HG03432 (cell line): Measurements from ENCODE around the gene HERPUD1.
"Not testable (repeated sequence)": the region's sequence is repeated elsewhere in the genome, so short reads cannot be mapped to it uniquely, and the experiment has no call there.

ENCODE experiments used
- ATAC-seq: cut with Tn5 transposase; IDR thresholded peaks from one replicate; pipeline ENCODE4 v1.9.1; 2021; ENCODE audit warnings: mild to moderate bottlenecking, moderate library complexity; ENCODE audit not compliant: unreplicated experiment

The HERPUD1 gene

GRCh38 chr16:56953006-56953405, 21.1 kb downstream of the HERPUD1 start:
- ATAC-seq: no peak

GRCh38 chr16:56956076-56956475, 24.1 kb downstream of the HERPUD1 start:
- no peak for ATAC-seq

GRCh38 chr16:56956756-56957155, 24.8 kb downstream of the HERPUD1 start:
- no peak for ATAC-seq

GRCh38 chr16:56960681-56961281, 28.8 kb downstream of the HERPUD1 start:
- ATAC-seq: no peak

DNA sequence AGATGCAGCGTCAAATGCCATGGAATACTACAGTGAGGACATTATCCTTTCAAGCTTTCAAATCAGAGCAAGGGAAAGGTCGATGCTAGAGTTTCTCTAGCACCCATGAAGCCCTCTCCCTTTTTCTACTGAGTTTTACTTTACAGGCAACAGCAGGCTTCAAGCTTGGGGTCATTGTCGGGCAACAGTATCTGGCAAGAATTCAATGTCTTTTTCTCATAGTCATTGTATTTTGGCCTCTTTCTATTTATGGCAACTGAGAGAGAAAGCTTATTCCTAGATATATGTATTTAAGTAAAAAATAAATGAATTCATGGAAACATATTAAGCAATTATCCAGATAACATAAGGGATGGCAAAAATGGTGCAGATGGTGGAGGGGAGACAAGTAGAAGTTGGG, 29.4 kb downstream of the HERPUD1 start:
- ATAC-seq: no peak

DNA sequence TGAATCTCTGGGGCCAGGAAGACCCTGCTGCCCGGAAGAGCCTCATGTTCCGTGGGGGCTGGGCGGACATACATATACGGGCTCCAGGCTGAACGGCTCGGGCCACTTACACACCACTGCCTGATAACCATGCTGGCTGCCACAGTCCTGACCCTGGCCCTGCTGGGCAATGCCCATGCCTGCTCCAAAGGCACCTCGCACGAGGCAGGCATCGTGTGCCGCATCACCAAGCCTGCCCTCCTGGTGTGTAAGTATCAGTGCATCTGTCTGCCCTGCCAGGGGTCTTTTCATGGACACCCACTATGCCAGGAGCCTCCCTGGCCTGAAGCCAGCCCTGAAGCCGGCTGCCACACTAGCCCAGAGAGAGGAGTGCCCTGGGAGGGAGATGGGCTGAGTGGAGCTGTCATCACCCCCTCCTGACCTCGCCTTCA, 29.9 kb downstream of the HERPUD1 start, which contains the start of gene CETP:
TSS of gene CETP (plus strand) at position 100 of the 431 bp plus-strand sequence. CDS start at position 130, 30 bp downstream.
- no peak for ATAC-seq

DNA sequence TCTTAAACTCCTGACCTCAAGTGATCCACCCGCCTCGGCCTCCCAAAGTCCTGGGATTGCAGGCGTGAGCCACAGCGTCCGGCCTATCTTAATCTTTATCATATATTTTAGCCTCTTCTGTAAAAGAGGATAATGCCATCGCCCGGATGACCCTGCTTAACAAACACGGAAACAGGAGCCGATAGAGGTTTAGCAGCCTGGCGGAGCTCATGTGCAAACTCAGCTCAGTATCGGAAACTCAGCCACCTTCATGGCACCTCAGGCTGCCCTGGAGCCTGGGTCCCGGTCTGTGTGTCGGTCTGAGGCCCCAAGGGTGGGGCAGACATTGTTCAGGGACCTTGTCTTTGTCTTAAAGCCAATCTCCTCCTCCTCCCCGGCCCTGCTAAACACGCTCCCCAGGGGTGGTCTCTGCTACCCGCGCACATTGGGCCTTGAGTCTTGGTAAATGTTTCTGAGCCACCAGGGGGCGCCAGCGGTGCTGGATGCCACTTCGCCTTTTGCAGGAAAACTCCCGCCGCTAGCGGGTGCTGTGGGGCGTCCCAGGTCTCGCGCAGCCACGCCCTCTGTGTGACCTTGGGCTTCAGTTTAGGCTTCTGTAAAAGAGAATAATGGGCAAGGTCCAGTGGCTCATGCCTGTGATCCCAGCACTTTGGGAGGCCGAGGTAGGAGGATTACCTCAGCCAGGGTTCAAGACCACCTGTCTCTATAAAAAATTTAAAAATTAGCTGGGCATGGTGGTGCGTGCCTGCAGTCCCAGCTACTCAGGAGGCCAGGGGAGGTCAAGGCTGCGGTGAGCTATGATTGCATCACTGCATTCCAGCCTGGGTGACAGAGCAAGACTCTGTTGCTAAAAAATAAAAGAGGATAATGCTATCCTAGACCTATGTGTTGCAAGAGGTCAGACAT, 32.6 kb downstream of the HERPUD1 start:
- peak; percentile 80 for ATAC-seq

GRCh38 chr16:56965149-56966092, 33.5 kb downstream of the HERPUD1 start:
- ATAC-seq: no peak

DNA sequence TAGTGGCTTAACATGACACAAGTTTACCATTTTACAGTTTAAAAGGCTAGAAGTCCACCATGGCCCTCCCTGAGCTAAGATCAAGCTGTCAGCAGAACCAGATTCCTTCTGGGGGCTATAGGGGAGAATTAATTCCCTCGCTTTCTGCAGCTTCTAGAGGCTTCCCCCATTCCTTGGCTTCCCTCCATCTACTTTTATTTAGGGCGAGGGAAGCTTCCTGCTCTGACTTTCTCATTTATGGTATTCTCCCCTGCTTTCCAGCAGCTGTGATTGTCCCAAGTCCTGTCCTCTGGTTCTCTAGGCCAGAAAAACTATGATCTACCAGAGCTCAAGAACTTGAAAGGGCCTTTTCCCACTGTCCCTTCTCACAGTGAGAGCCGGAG, 34.1 kb downstream of the HERPUD1 start:
- no peak for ATAC-seq

- no peak for ATAC-seq
These were observed 35.8 kb downstream of the HERPUD1 start for GRCh38 chr16:56967733-56968132.

- ATAC-seq: no peak
These were observed 37.8 kb downstream of the HERPUD1 start for GRCh38 chr16:56969769-56970168.

DNA sequence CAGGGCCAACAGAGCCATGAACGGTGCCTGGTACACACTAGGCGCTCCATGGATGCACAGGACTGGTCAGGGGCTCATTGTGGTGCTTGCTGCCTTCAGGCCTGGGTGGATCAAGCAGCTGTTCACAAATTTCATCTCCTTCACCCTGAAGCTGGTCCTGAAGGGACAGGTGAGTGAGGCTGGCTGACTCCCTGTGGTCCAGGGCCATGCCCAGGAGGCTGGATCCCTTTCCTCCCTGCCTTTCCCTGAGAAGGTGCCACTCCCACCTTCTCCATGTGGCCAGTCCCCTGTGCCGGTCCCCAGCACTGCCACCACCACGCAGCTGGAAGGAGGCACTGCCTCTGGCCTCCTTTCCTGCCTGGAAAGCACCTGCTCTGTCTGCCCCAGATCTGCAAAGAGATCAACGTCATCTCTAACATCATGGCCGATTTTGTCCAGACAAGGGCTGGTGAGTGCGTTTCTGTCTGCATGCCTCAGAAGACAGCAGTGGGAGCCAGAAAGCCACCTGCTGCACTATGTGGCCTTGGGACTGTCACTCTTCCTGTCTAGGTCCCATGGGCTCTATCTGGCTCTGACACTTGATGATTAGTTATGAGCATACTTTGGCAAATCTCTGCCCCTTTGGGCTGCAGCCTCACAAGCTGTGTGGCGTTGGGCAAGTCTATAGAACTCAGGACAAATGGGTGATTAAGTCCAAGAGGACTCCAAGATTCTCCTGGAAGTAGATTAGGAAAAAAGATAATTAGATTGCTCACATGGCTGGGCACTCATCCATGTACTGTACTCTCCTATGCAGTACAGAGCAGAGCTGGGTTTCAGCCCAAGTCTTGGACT, 39.2 kb downstream of the HERPUD1 start:
- peak; percentile 89 for ATAC-seq

GRCh38 chr16:56971768-56972043, 39.8 kb downstream of the HERPUD1 start:
- ATAC-seq: no peak

DNA sequence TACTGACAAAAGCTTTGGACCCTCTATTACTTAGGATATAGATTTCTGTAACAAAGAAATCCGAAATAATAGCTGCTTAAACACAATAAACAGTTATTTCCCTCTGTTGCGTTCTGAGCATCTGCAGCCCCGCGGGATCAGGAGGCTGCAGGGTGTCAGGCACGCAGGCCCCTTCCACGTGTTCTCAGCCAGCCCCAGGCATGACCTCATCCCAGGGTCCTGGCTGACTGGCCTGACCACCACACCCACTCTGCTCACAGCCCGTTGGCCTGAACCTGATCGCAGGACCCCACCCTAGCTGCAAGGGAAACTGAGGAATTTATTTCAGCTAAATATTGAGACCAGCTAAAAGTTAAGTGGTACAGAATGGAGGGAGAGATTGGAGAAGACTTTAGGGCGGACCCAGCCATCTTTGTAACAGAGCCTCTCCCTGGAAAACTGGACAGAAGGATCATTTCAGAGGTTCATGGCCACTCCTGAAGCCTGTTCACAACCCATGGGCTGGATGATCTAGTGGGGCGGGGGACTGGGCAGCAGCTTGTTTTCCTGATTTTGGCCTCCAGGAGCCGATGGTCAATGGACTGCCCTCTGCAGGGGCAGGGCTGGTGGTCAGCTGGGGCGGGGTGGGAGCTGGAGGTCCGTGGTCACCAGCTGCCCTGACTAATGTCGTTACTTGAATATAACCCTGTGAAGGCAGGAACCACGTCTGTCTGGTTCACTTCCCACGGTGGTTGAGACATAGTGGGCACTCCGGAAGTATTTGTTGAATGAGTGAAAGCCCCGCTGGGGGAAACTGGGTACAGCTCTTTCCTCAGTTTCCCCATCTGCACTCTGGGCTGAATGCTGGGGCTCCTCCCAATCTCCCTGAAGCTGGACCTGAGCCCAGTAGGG, 40.7 kb downstream of the HERPUD1 start:
- ATAC-seq: no peak

- no peak for ATAC-seq
These were observed 41.4 kb downstream of the HERPUD1 start for GRCh38 chr16:56973294-56973689.

DNA sequence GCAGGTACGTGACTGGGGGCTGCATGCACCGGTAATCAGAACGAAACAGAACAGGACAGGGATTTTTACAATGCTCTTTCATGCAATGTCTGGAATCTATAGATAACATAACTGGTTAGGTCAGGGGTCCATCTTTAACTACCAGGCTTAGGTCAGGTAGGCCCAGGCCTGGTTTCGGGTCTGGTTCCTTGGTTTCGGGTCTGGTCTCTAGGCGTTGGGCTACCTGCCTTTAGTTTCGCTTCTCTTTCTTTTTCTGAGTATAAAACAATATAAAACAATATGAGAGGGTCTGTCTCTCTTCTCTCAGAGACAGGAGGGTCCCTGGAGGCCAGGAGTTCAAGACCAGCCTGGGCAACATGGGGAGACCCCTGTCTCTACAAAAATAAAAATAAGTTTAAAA, 42.0 kb downstream of the HERPUD1 start:
- not testable (repeated sequence) for ATAC-seq

DNA sequence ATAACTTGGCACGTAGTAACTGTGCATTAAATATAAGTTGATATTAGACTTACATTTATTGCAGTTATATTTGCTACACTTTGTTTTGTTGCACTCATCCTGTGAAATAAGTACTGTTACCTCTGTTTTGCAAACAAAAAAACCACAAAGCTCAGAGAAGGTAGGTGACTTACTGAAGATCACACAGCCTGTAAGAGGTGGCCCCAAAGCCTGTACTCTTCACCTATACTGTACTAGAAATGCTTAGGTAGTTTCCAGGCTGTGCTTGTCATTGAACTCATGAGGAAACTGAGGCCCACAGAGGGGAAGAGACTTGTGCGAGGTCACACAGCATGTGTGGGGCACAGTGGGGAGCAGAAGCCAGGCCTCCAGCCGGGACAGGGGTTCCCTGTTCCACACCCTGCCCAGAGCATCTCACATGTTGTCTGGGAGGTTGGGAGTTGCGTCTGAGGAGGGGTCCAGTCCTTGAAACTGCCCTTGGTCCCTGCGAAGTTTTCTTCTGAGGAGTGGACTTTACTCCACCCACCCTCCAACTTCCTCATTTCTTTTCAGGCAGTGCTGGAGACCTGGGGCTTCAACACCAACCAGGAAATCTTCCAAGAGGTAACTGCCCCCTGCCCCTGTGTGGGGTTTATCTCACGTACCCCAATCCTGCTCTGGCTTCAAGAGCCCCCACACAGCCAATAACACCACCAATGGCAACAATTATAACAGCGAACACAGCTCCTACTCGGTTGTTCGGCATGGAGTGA, 42.8 kb downstream of the HERPUD1 start:
- no peak for ATAC-seq

DNA sequence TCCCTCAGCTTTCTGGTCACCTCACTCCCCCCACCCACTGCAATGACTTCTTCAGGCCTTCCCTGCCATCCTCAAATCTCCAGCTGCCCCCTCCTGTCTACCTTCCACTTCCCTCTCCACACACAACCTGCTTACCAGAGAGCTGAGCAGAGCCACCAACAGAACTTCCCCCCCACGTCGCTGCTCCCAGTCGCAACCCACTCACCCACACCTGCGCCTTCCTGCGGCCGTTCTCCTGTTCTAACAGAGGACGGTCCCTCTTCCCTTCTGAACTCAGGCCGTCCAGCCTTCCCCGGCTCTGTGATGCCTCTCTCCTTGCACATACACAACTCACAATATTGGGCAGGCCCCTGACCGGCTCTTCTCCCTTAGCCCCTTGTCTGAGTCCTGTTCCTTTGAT, 43.8 kb downstream of the HERPUD1 start:
- no peak for ATAC-seq

- ATAC-seq: no peak
These were observed 45.3 kb downstream of the HERPUD1 start for GRCh38 chr16:56977216-56977615.
